Measurements from ENCODE around the gene RUNDC3A.

DNA sequence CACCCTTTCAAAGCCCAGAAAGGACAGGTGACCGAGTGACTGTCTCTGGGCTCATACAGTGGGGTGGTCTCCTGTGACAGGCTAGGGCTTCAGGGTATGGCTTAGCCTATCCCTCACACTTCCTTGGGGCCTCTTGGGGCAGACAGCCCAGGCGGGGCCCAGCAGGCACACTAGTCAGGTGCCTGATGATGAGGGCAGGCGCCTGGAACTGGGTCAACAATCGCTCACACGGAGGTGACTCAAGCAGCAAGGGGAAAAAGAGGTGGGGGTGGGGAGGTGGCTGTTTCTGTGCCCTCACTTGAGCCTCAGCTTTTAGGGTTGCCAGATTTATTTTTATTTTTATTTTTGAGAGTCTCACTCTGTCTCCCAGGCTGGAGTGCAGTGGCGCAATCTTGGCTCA lies 30.3 kb downstream of the RUNDC3A start:
- TF ChIP-seq ZNF792 (CRISPR knock-in tag; IDR thresholded peaks at IDR 0.05): no peak
- TF ChIP-seq ZKSCAN5 (CRISPR knock-in tag; IDR thresholded peaks at IDR 0.05): no peak
- no peak for TF ChIP-seq CTCF (CRISPR knock-in tag; IDR thresholded peaks at IDR 0.05)
- TF ChIP-seq POLR2AphosphoS5 (IDR thresholded peaks at IDR 0.05; ENCODE audit: low read depth, low read length): no peak
- no peak for TF ChIP-seq SATB2 (CRISPR knock-in tag; IDR thresholded peaks at IDR 0.05)
- no peak for TF ChIP-seq HOXA3 (CRISPR knock-in tag; IDR thresholded peaks at IDR 0.05)
- TF ChIP-seq KDM5B (CRISPR knock-in tag; IDR thresholded peaks at IDR 0.05; ENCODE audit: borderline replicate concordance): no peak
- TF ChIP-seq, protein P1, sequence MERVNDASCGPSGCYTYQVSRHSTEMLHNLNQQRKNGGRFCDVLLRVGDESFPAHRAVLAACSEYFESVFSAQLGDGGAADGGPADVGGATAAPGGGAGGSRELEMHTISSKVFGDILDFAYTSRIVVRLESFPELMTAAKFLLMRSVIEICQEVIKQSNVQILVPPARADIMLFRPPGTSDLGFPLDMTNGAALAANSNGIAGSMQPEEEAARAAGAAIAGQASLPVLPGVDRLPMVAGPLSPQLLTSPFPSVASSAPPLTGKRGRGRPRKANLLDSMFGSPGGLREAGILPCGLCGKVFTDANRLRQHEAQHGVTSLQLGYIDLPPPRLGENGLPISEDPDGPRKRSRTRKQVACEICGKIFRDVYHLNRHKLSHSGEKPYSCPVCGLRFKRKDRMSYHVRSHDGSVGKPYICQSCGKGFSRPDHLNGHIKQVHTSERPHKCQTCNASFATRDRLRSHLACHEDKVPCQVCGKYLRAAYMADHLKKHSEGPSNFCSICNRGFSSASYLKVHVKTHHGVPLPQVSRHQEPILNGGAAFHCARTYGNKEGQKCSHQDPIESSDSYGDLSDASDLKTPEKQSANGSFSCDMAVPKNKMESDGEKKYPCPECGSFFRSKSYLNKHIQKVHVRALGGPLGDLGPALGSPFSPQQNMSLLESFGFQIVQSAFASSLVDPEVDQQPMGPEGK (CRISPR knock-in tag; IDR thresholded peaks at IDR 0.05): no peak
- TF ChIP-seq ARNT (IDR thresholded peaks at IDR 0.05): no peak
- TF ChIP-seq TCF7L2 (IDR thresholded peaks at IDR 0.05; ENCODE audit: low read depth, low read length): no peak
- TF ChIP-seq MIER3 (CRISPR knock-in tag; IDR thresholded peaks at IDR 0.05; ENCODE audit: borderline replicate concordance): no peak
- TF ChIP-seq MED1 (CRISPR knock-in tag; IDR thresholded peaks at IDR 0.05): no peak
- no peak for TF ChIP-seq WIZ (CRISPR knock-in tag; IDR thresholded peaks at IDR 0.05)
- no peak for TF ChIP-seq FOSL1 (CRISPR knock-in tag; IDR thresholded peaks at IDR 0.05; ENCODE audit: borderline replicate concordance)
